B cell (primary cell): Measurements from ENCODE around the gene CFAP157. TPM values are rescaled to one million over a fixed set of nuclear protein-coding genes. Genes with fewer than 3 reads are reported as not detected.

Experiments
- ATAC-seq: fragments of 200-7000 bp; cut with Tn5 transposase; one replicate; pipeline ENCODE4 v1.10.0; 2021; ENCODE audit warnings: low read depth, mild to moderate bottlenecking, moderate number of reproducible peaks, moderate library complexity
- CTCF ChIA-PET: fragments of 350-600 bp; sonication (Branson Sonifier 250); formaldehyde crosslinking; loops from one replicate; lab custom pipeline; 2021; ENCODE audit warnings: antibody characterized with exemption, inconsistent platforms; lab: Charles Lee
- POLR2A ChIA-PET: fragments of 350-600 bp; sonication (Branson Sonifier 250); formaldehyde crosslinking; loops from one replicate; lab custom pipeline; 2021; ENCODE audit warnings: antibody characterized with exemption; lab: Charles Lee
- DNase-seq: peaks from one replicate; pipeline ENCODE4 v3.0.0; 2013
- H2AFZ ChIP-seq: 2 replicates; pipeline ENCODE4 v1.6.1; 2012; ENCODE audit warnings: mild to moderate bottlenecking, low read depth, low read length; ENCODE audit not compliant: insufficient read depth, poor library complexity, severe bottlenecking
- H3K27ac ChIP-seq, 2 donors: 1 replicate in 1 of 2; 2 replicates in 1 of 2; pipeline ENCODE4 v1.5.1; 2012 to 2013; ENCODE audit warnings: low read length in 2 of 2, mild to moderate bottlenecking in 2 of 2, moderate library complexity in 1 of 2
- H3K27me3 ChIP-seq, 4 experiments: fragments of 200-600 bp in 1 of 4; sonication (generic) in 1 of 4; replicated peaks in 1 of 4; 1 replicate in 2 of 4; 2 replicates in 2 of 4; pipeline versions ENCODE4 v1.6.1 to v1.7.0; 2013 to 2016; ENCODE audit warnings: low read length in 3 of 4, mild to moderate bottlenecking in 2 of 4, mixed read lengths in 1 of 4, moderate library complexity in 1 of 4; ENCODE audit not compliant: insufficient read depth in 4 of 4, control insufficient read depth in 3 of 4; ENCODE audit errors: control extremely low read depth in 1 of 4
- H3K36me3 ChIP-seq, 2 experiments: replicated peaks in 1 of 2; 1 replicate in 1 of 2; 2 replicates in 1 of 2; pipeline versions ENCODE4 v1.6.1 to v1.7.1; 2013; ENCODE audit warnings: low read length in 1 of 2; ENCODE audit not compliant: insufficient read depth in 2 of 2, control insufficient read depth in 1 of 2; ENCODE audit errors: control extremely low read depth in 1 of 2, extremely low read depth in 1 of 2
- H3K4me1 ChIP-seq, 2 donors: fragments of 200-600 bp in 1 of 2; sonication (generic) in 1 of 2; 1 replicate in 1 of 2; 2 replicates in 1 of 2; pipeline versions ENCODE4 v1.5.1 to v1.6.1; 2013 to 2017; ENCODE audit warnings: low read length in 2 of 2; ENCODE audit not compliant: control insufficient read depth in 2 of 2, insufficient read depth in 2 of 2
- H3K4me2 ChIP-seq: replicated peaks from 2 replicates; pipeline ENCODE3; 2012; ENCODE audit warnings: mild to moderate bottlenecking, low read depth, low read length; ENCODE audit not compliant: poor library complexity, severe bottlenecking
- H3K4me3 ChIP-seq, 5 experiments: fragments of 200-600 bp in 1 of 5; sonication (generic) in 1 of 5; 1 replicate in 3 of 5; 2 replicates in 2 of 5; pipeline versions ENCODE4 v1.5.1 to v1.7.0; 2011 to 2016; ENCODE audit warnings: low read length in 4 of 5, mild to moderate bottlenecking in 4 of 5, low read depth in 2 of 5, control low read depth in 1 of 5, moderate library complexity in 1 of 5; ENCODE audit not compliant: insufficient read depth in 1 of 5; ENCODE audit errors: control extremely low read depth in 1 of 5, extremely low read depth in 1 of 5
- H3K79me2 ChIP-seq: fragments of 200-600 bp; sonication (generic); one replicate; pipeline ENCODE4 v1.6.0; 2016; ENCODE audit warnings: low read length; ENCODE audit not compliant: control insufficient read depth, insufficient read depth
- H3K9ac ChIP-seq: fragments of 200-600 bp; sonication (generic); 2 replicates; pipeline ENCODE4 v1.6.1; 2017; ENCODE audit warnings: mild to moderate bottlenecking, low read length, moderate library complexity
- H3K9me3 ChIP-seq, 3 donors: one replicate each; pipeline versions ENCODE4 v1.6.1 to v1.7.1; 2013; ENCODE audit warnings: low read length in 2 of 3; ENCODE audit not compliant: control insufficient read depth in 2 of 3, insufficient read depth in 1 of 3; ENCODE audit errors: control extremely low read depth in 1 of 3
- H4K20me1 ChIP-seq: 2 replicates; pipeline ENCODE4 v1.6.0; 2012; ENCODE audit warnings: mild to moderate bottlenecking, low read length; ENCODE audit not compliant: insufficient read depth, control insufficient read depth, poor library complexity, severe bottlenecking
- H3K27ac Mint-ChIP-seq: one replicate; pipeline ENCODE4 v1.8.0; 2021; ENCODE audit warnings: mixed read lengths
- H3K27me3 Mint-ChIP-seq: one replicate; pipeline ENCODE4 v1.8.0; 2021; ENCODE audit warnings: mixed read lengths
- H3K4me1 Mint-ChIP-seq: one replicate; pipeline ENCODE4 v1.8.0; 2021; ENCODE audit warnings: mixed read lengths
- H3K4me3 Mint-ChIP-seq: one replicate; pipeline ENCODE4 v1.8.0; 2021; ENCODE audit warnings: mixed read lengths
- H3K9me3 Mint-ChIP-seq: one replicate; pipeline ENCODE4 v1.8.0; 2022; ENCODE audit warnings: mixed read lengths; ENCODE audit not compliant: insufficient read depth
- EZH2 ChIP-seq: IDR thresholded peaks from 2 replicates; pipeline ENCODE4 v1.6.1; 2012; ENCODE audit warnings: borderline replicate concordance, low read depth, mild to moderate bottlenecking, moderate library complexity, low read length; ENCODE audit not compliant: insufficient read depth, poor library complexity, severe bottlenecking
- whole genome bisulfite sequencing: methylation state at CpG from one replicate; pipeline ENCODE4 v1.1.5; 2013; ENCODE audit warnings: missing lambda C conversion rate; ENCODE audit not compliant: insufficient coverage; 5-methylcytosine and 5-hydroxymethylcytosine counted together
- intact Hi-C: fragments of 100-400 bp; cut with micrococcal nuclease; formaldehyde crosslinking; loops from one replicate; pipeline ENCODE4 v1.10.0; 2022
- polyA plus RNA-seq: library from polyadenylated mRNA; depleted of rRNA; stranded (reverse); fragments of >200 nt; gene quantifications from 2 replicates; pipeline ENCODE4 v1.2.3, GENCODE V29; 2012
- total RNA-seq, 2 donors: library from RNA; stranded (reverse); fragments of 120-200 nt in 1 of 2; gene quantifications; 1 replicate in 1 of 2; 2 replicates in 1 of 2; pipeline versions ENCODE4 v1.2.3 to v1.2.4, GENCODE V29; 2013 to 2022
- TF ChIP-seq, protein P1 (sequence below): fragments of 200-600 bp; IDR thresholded peaks from one replicate; pipeline ENCODE4 v1.8.0; 2022; ENCODE audit warnings: antibody characterized with exemption, mild to moderate bottlenecking

The CFAP157 gene
- total and polyA plus RNA-seq, 2 donors (not counting 1 experiment from before 2014, with no cell fraction given) = 0.03 TPM; not detected in 1

DNA sequence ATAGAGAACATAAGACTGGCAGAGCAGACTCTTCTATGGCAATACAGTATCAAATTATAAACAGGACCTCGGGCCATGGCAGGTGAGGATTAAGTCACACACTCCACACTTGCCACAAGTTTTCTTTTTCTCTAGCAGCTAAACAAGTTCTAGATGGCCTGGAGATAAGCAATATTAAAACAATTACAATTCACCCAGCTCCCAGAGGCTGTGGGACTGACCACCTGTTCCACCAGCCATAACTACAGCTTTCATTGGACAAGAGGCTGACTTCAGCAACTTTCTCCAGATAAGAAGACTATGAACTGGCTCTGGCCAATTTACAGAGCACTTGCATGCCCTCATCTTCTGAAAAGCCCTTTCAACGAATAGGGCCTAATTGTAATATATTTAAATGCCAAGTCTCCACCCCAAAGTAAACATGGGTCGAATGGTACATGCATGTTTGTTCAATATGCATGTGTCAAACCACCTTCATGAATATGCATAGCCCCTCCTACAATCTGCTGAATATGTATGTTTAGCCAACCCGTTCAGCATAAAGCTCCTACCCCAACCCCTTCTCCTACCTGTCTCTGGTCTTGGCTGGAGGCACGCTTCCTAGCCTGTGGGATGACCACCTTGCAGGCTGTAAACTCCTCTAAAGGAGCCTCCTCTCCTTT is 6.1 kb upstream of the CFAP157 start:
- H3K9ac ChIP-seq = no peak overlapping the region
- Mint-ChIP-seq H3K27ac (no peak overlapping the region), H3K9me3 (no peaks in the 10 kb centered on the region), H3K4me3 (no peak overlapping the region), H3K4me1 (peaks cover 14% of the 10 kb centered on the region), H3K27me3 (no peaks in the 10 kb centered on the region)
- no peaks in the 10 kb centered on the region for H3K27me3 ChIP-seq
- ATAC-seq = no peak
- WGBS = 100% methylated on average over 2 of the region's 5 CpGs
- POLR2A ChIA-PET = no interaction called here
- H3K36me3 ChIP-seq = no peaks in the 10 kb centered on the region
- H4K20me1 ChIP-seq = no peaks in the 10 kb centered on the region
- H2AFZ ChIP-seq = no peak overlapping the region
- H3K4me3 ChIP-seq = no peak overlapping the region
- no peak overlapping the region for H3K4me2 ChIP-seq
- H3K4me1 ChIP-seq = peaks cover 6 to 12% of the 10 kb centered on the region in 2 donors
- CTCF ChIA-PET = no interaction called here
- no peak overlapping the region for H3K27ac ChIP-seq
- no peaks in the 10 kb centered on the region for H3K79me2 ChIP-seq
- intact Hi-C loops = no loop called here
- H3K9me3 ChIP-seq = no peaks in the 10 kb centered on the region
- DNase-seq = no peak
- TF ChIP-seq, protein P1, sequence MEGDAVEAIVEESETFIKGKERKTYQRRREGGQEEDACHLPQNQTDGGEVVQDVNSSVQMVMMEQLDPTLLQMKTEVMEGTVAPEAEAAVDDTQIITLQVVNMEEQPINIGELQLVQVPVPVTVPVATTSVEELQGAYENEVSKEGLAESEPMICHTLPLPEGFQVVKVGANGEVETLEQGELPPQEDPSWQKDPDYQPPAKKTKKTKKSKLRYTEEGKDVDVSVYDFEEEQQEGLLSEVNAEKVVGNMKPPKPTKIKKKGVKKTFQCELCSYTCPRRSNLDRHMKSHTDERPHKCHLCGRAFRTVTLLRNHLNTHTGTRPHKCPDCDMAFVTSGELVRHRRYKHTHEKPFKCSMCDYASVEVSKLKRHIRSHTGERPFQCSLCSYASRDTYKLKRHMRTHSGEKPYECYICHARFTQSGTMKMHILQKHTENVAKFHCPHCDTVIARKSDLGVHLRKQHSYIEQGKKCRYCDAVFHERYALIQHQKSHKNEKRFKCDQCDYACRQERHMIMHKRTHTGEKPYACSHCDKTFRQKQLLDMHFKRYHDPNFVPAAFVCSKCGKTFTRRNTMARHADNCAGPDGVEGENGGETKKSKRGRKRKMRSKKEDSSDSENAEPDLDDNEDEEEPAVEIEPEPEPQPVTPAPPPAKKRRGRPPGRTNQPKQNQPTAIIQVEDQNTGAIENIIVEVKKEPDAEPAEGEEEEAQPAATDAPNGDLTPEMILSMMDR = no peak
- TF ChIP-seq EZH2 = no peak

DNA sequence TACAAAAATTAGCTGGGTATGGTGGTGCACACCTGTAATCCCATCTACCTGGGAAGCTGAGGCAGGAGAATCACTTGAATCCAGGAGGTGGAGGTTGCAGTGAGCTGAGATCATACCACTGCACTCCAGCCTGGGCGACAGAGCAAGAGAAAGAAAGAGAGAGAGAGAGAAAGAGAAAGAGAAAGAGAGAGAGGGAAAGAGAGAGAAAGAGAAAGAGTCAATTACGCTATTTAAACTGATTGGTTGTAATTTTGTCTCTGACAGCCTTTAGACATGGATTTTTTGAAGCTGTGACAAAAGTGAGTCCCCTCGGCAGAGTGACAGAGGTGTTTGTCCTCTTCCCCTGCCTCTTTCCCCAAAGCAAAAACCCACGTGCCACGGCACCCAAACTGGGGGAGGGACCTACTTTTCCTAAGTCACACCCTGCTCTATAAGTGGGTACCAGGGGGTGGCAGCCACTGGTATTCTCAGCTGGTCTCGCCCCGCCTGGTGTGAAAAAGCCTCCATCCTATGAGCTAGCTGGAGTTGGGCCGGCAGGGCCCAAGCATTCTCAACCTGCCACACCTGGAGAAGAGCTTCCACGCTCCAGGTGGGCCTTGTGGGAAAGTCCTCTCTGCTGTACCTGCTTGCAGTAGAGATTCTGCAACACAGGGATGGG is 3.4 kb upstream of the CFAP157 start:
- H3K27ac Mint-ChIP-seq = no peak overlapping the region
- Histone ChIP-seq H3K79me2 (no peaks in the 10 kb centered on the region), H3K4me3 (no peak overlapping the region), H3K27ac (no peak overlapping the region), H4K20me1 (no peaks in the 10 kb centered on the region), H2AFZ (no peak overlapping the region), H3K27me3 (no peaks in the 10 kb centered on the region), H3K4me1 (peaks cover 6 to 12% of the 10 kb centered on the region in 2 donors), H3K4me2 (no peak overlapping the region), H3K36me3 (no peaks in the 10 kb centered on the region), H3K9ac (no peak overlapping the region), H3K9me3 (no peaks in the 10 kb centered on the region)
- CTCF ChIA-PET = interaction anchor here (0.6 kb wide), 1 partner anchor 763 kb away, joined by 3 read pairs; no protein-coding TSS in a partner anchor
- POLR2A ChIA-PET = no interaction called here
- H3K9me3 Mint-ChIP-seq = no peaks in the 10 kb centered on the region
- no peak for ATAC-seq
- WGBS = 90% methylated on average over 6 of the region's 9 CpGs
- peaks cover 15% of the 10 kb centered on the region for H3K4me1 Mint-ChIP-seq
- DNase-seq = no peak
- no peaks in the 10 kb centered on the region for H3K27me3 Mint-ChIP-seq
- no peak overlapping the region for H3K4me3 Mint-ChIP-seq
- intact Hi-C loops = no loop called here
- TF ChIP-seq, protein P1 = no peak
- TF ChIP-seq EZH2 = no peak
